ENCODE data around the gene RBMS1. TPM values are rescaled to one million over a fixed set of nuclear protein-coding genes. Genes with fewer than 3 reads are reported as not detected.

Gene RBMS1
- total RNA-seq, 2 donors from 2014 or later, result 18.8 to 22.8 TPM

DNA sequence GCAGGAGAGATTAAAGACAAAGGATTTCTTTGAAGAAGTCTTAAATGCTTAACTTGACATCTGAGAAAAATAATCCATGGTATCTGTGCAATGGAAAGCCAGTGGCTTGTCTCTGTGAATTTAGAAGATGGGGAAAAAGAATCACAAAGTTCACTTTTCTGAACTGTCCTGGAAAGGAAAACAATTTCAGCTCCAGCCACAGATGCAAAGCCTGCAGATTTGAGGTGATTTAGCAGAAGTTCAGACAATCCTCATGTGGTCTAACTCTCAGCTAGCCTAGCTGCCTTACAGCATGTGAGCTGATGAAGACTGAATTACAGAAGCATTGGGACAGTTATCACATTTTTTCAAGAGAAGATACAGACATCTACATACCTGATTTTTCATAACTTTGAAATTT, 166.8 kb downstream of the RBMS1 start:
- intact Hi-C loops (cut with DNase I), result no loop called here
- no peaks in the 10 kb centered on the region for H3K27me3 ChIP-seq (replicated peaks; ENCODE audit: insufficient read depth)
- H3K4me1 ChIP-seq (replicated peaks), result no peaks in the 10 kb centered on the region
- H3K9me3 ChIP-seq, result no peaks in the 10 kb centered on the region
- no peak for DNase-seq (ENCODE audit: low spot score)
- TF ChIP-seq POLR2AphosphoS5 (IDR thresholded peaks at IDR 0.05) (no peak), POLR2A (IDR thresholded peaks at IDR 0.05) (no peak)
- TF ChIP-seq, protein P1, sequence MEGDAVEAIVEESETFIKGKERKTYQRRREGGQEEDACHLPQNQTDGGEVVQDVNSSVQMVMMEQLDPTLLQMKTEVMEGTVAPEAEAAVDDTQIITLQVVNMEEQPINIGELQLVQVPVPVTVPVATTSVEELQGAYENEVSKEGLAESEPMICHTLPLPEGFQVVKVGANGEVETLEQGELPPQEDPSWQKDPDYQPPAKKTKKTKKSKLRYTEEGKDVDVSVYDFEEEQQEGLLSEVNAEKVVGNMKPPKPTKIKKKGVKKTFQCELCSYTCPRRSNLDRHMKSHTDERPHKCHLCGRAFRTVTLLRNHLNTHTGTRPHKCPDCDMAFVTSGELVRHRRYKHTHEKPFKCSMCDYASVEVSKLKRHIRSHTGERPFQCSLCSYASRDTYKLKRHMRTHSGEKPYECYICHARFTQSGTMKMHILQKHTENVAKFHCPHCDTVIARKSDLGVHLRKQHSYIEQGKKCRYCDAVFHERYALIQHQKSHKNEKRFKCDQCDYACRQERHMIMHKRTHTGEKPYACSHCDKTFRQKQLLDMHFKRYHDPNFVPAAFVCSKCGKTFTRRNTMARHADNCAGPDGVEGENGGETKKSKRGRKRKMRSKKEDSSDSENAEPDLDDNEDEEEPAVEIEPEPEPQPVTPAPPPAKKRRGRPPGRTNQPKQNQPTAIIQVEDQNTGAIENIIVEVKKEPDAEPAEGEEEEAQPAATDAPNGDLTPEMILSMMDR (IDR thresholded peaks at IDR 0.05), result no peak
- H3K27ac ChIP-seq, result no peak overlapping the region
- H3K4me3 ChIP-seq, result no peak overlapping the region
- no peaks in the 10 kb centered on the region for H3K36me3 ChIP-seq

DNA sequence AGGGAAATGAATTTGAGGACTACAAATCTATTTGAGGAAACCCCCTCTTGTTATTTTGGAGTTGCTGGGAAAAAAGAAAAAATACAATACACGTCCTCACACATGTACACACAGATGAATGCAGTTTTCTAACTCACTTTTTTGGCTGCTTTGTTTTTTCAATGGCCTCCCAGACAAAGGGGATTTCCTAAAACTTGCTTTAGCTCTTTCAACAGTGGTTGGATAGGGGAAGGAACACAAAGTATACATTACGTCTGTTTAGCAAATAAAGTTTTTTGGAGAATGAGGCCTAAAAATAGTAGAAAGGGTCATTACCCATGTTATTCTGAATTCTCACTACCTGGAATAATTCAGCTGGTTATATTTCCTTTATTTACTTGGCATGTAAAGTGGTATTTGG, 168.2 kb downstream of the RBMS1 start:
- no peaks in the 10 kb centered on the region for H3K27me3 ChIP-seq (replicated peaks; ENCODE audit: insufficient read depth)
- H3K36me3 ChIP-seq, result no peaks in the 10 kb centered on the region
- no peak for DNase-seq (ENCODE audit: low spot score)
- intact Hi-C loops (cut with DNase I), result loop anchor here (2.0 kb wide), 1 partner anchor 645 kb away; no protein-coding TSS in a partner anchor
- H3K4me1 ChIP-seq (replicated peaks), result no peaks in the 10 kb centered on the region
- H3K9me3 ChIP-seq, result no peaks in the 10 kb centered on the region
- no peak overlapping the region for H3K27ac ChIP-seq
- no peak overlapping the region for H3K4me3 ChIP-seq
- TF ChIP-seq, protein P1 (IDR thresholded peaks at IDR 0.05), result no peak
- TF ChIP-seq POLR2A (IDR thresholded peaks at IDR 0.05), result no peak
- no peak for TF ChIP-seq POLR2AphosphoS5 (IDR thresholded peaks at IDR 0.05)
- WGBS, result 69% methylated on average over 2 of the region's 2 CpGs

GRCh38 chr2:160324917-160325316, 168.7 kb downstream of the RBMS1 start:
- 76% methylated on average over 3 of the region's 3 CpGs for WGBS
- no peak overlapping the region for H3K27ac ChIP-seq
- H3K9me3 ChIP-seq, result no peaks in the 10 kb centered on the region
- H3K4me3 ChIP-seq, result no peak overlapping the region
- no peaks in the 10 kb centered on the region for H3K27me3 ChIP-seq (replicated peaks; ENCODE audit: insufficient read depth)
- H3K4me1 ChIP-seq (replicated peaks), result no peaks in the 10 kb centered on the region
- DNase-seq (ENCODE audit: low spot score), result no peak
- intact Hi-C loops (cut with DNase I), result loop anchor here (2.0 kb wide), 1 partner anchor 646 kb away; no protein-coding TSS in a partner anchor
- no peak for TF ChIP-seq POLR2A (IDR thresholded peaks at IDR 0.05)
- TF ChIP-seq, protein P1 (IDR thresholded peaks at IDR 0.05), result no peak
- no peak for TF ChIP-seq POLR2AphosphoS5 (IDR thresholded peaks at IDR 0.05)
- no peaks in the 10 kb centered on the region for H3K36me3 ChIP-seq

DNA sequence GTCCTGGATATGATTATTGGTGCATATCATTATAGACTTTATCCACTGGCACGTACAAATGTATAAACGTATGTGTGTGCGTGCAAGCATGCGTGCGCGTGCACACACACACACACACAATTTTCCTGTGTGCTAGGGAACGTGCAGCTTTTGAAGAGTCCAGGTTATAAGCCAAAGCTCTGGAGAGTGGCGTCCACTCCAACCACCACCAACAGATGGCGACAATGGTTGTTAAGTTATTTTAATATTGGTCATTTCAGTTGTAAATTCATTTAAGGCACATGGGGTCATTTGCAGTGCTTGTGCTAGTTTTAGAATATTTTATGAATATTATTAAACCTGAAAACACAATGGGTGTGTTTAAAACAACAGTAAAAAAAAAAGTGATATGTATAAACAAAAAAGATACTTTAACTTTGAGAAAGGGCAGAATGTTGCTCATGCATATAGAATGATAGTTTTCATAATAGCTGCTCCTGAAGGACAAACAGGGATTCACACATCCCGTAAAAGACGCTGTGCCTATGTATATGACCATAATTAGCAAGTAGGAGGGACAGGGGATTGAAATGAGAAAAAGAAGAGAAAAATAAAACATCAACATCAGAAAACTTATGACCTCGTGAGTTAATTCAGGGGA, 169.3 kb downstream of the RBMS1 start:
- Histone ChIP-seq H3K9me3 (no peaks in the 10 kb centered on the region), H3K27me3 (replicated peaks; ENCODE audit: insufficient read depth) (no peaks in the 10 kb centered on the region), H3K36me3 (no peaks in the 10 kb centered on the region), H3K4me3 (no peak overlapping the region), H3K27ac (no peak overlapping the region), H3K4me1 (replicated peaks) (no peaks in the 10 kb centered on the region)
- intact Hi-C loops (cut with DNase I), result loop anchor here (2.0 kb wide), 1 partner anchor 647 kb away; no protein-coding TSS in a partner anchor
- 72% methylated on average over 12 of the region's 12 CpGs for WGBS
- peak; percentile 33 for DNase-seq (ENCODE audit: low spot score)
- no peak for TF ChIP-seq POLR2AphosphoS5 (IDR thresholded peaks at IDR 0.05)
- TF ChIP-seq, protein P1 (IDR thresholded peaks at IDR 0.05), result peak; percentile 34 to 63 (median 54)

GRCh38 chr2:160322320-160322719, 171.3 kb downstream of the RBMS1 start:
- no peak overlapping the region for H3K27ac ChIP-seq
- no peaks in the 10 kb centered on the region for H3K9me3 ChIP-seq
- 88% methylated on average over 3 of the region's 3 CpGs for WGBS
- DNase-seq (ENCODE audit: low spot score), result no peak
- intact Hi-C loops (cut with DNase I), result no loop called here
- no peaks in the 10 kb centered on the region for H3K4me1 ChIP-seq (replicated peaks)
- TF ChIP-seq, protein P1 (IDR thresholded peaks at IDR 0.05), result no peak
- TF ChIP-seq POLR2AphosphoS5 (IDR thresholded peaks at IDR 0.05) (no peak), POLR2A (IDR thresholded peaks at IDR 0.05) (no peak)
- H3K27me3 ChIP-seq (replicated peaks; ENCODE audit: insufficient read depth), result no peaks in the 10 kb centered on the region
- H3K36me3 ChIP-seq, result no peaks in the 10 kb centered on the region
- H3K4me3 ChIP-seq, result no peak overlapping the region
